Cardiac muscle cell (in vitro differentiated cells and primary cell): ENCODE results near the gene ZBTB12. TPM values are rescaled to one million over a fixed set of nuclear protein-coding genes. Genes with fewer than 3 reads are reported as not detected.
A peak's percentile ranks its signal among the peaks of the same experiment; 100 is the strongest.
"Not testable (repeated sequence)": the region's sequence is repeated elsewhere in the genome, so short reads cannot be mapped to it uniquely, and the experiment has no call there.

Experiments
- DNase-seq, 2 donors: peaks; one replicate each; pipeline versions ENCODE4 v3.0.0 to v3.0.0-alpha.2; 2010 to 2017; ENCODE audit warnings: low read depth in 1 of 2, low spot score in 1 of 2
- H3K27ac ChIP-seq: fragments of 200-600 bp; sonication (generic); 2 replicates; pipeline ENCODE4 v1.5.1; 2016
- H3K27me3 ChIP-seq: fragments of 200-600 bp; sonication (generic); 2 replicates; pipeline ENCODE4 v1.6.0; 2016; ENCODE audit warnings: control low read depth
- H3K36me3 ChIP-seq: fragments of 200-600 bp; sonication (generic); 2 replicates; pipeline ENCODE4 v1.5.1; 2016; ENCODE audit warnings: control low read depth
- H3K4me1 ChIP-seq: fragments of 200-600 bp; sonication (generic); 2 replicates; pipeline ENCODE4 v1.8.1; 2017; ENCODE audit warnings: low read depth, mild to moderate bottlenecking, mixed run types
- H3K4me3 ChIP-seq: fragments of 200-600 bp; sonication (generic); 2 replicates; pipeline ENCODE4 v1.5.1; 2016; ENCODE audit warnings: mild to moderate bottlenecking
- H3K9me3 ChIP-seq: fragments of 200-600 bp; sonication (generic); 2 replicates; pipeline ENCODE4 v1.5.1; 2017; ENCODE audit warnings: low read depth, mild to moderate bottlenecking, control low read depth
- polyA plus RNA-seq: library from polyadenylated mRNA; unstranded; fragments of >200 nt; fragmentation: Nextera tagmentation; extraction: Ambion mirVana; gene quantifications from 2 replicates; pipeline ENCODE4 v1.2.1, GENCODE V29; 2016
- total RNA-seq: library from RNA; depleted of rRNA; stranded (reverse); fragments of >200 nt; gene quantifications from 2 replicates; pipeline ENCODE4 v1.2.3, GENCODE V29; 2016
- TF ChIP-seq, protein P1 (sequence below): IDR thresholded peaks from 2 replicates; pipeline ENCODE4 v1.5.1; 2012; ENCODE audit warnings: low read depth, mild to moderate bottlenecking, low read length

ZBTB12 gene
- total and polyA plus RNA-seq, 2 experiments from 2014 or later = 32.0 TPM; not detected in 1

DNA sequence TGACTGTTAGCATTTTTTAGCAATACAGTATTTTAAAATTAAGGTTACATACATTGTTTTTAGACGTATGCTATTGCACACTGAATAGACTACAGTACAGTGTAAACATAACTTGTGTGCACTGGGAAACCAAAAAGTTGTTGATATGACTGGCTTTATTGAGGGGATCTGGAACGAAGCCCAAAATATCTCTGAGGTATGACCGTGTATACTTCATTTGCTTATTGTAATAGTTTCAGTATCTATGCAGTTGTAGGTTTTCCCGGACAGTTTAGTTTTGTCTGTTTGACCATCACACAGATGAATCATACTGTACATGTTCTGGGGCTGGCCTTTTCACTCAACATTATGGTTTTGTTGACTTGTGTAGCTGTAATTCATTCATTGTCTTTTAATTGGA, 6.9 kb upstream of the ZBTB12 start:
- Histone ChIP-seq H3K27me3 (no peaks in the 10 kb centered on the region), H3K27ac (no peak overlapping the region), H3K9me3 (no peaks in the 10 kb centered on the region), H3K36me3 (no peaks in the 10 kb centered on the region), H3K4me3 (no peak overlapping the region), H3K4me1 (no peaks in the 10 kb centered on the region)
- peak in 1 of 2 donors; percentile 59 for DNase-seq
- TF ChIP-seq, protein P1, sequence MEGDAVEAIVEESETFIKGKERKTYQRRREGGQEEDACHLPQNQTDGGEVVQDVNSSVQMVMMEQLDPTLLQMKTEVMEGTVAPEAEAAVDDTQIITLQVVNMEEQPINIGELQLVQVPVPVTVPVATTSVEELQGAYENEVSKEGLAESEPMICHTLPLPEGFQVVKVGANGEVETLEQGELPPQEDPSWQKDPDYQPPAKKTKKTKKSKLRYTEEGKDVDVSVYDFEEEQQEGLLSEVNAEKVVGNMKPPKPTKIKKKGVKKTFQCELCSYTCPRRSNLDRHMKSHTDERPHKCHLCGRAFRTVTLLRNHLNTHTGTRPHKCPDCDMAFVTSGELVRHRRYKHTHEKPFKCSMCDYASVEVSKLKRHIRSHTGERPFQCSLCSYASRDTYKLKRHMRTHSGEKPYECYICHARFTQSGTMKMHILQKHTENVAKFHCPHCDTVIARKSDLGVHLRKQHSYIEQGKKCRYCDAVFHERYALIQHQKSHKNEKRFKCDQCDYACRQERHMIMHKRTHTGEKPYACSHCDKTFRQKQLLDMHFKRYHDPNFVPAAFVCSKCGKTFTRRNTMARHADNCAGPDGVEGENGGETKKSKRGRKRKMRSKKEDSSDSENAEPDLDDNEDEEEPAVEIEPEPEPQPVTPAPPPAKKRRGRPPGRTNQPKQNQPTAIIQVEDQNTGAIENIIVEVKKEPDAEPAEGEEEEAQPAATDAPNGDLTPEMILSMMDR = no peak

DNA sequence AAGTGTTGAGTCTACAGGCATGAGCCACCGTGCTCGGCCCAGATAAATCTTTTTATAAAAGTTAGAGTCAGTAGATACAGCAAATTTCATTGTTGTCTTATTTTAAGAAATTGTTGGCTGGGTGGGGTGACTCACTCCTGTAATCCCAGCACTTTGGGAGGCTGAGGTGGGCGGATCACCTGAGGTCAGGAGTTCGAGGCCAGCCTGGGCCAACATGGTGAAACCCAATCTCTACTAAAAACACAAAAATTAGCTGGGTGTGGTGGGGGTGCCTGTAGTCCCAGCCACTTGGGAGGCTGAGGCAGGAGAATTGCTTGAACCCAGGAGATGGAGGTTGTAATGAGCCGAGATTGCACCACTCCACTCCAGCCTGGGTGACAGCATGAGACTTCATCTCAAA, 6.4 kb upstream of the ZBTB12 start:
- not testable (repeated sequence) for DNase-seq, H3K4me1 ChIP-seq, H3K27ac ChIP-seq, H3K36me3 ChIP-seq, H3K27me3 ChIP-seq, H3K4me3 ChIP-seq, H3K9me3 ChIP-seq

DNA sequence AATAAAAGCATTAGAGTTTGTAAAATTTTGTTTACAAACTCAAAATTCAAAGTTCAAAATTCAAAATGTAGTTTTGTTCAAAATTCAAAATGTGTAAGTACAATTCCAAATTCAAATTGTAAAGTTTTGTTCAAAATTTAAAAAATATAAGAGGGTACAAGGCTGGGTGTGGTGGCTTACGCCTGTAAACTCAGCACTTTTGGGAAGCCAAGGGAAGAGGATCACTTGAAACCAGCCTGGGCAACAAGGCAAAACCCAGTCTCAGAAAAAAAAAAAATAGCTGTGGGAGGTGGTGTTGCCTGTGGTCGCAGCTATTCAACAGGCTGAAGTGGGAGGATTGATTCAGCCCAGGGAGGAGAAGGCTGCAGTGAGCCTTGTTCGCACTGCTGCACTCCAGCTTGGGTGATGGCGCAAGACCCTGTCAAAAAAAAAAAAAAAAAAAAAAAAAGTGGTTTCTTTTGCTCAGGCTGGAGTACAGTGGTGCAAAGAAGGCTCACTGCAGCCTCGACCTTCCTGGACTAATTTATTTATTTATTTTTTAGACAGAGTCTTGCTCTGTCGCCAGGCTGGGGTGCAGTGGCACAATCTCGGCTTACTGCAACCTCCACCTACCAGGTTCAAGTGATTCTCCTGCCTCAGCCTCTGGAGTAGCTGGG, 5.4 kb upstream of the ZBTB12 start:
- Histone ChIP-seq H3K36me3 (no peaks in the 10 kb centered on the region), H3K4me1 (no peaks in the 10 kb centered on the region), H3K27ac (no peak overlapping the region), H3K27me3 (no peaks in the 10 kb centered on the region), H3K9me3 (no peaks in the 10 kb centered on the region), H3K4me3 (no peak overlapping the region)
- TF ChIP-seq, protein P1 = no peak
- DNase-seq = peak in 1 of 2 donors; percentile 97

DNA sequence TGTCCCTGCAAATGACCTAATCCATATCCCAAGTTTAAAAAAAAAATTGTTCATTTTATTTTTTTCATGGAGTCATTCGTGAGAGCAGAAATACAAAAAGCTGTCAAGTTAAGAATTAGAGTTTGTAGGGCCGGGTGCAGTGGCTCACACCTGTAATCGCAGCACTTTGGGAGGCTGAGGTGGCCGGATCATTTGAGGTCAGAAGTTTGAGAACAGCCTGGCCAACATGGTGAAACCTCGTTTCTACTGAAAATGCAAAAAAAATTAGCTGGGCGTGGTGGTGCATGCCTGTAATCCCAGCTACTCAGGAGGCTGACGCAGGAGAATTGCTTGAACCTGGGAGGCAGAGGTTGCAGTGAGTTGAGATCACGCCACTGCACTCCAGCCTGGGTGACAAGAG, 4.8 kb upstream of the ZBTB12 start:
- H3K27ac ChIP-seq, H3K27me3 ChIP-seq, H3K4me1 ChIP-seq, DNase-seq, H3K36me3 ChIP-seq, H3K4me3 ChIP-seq, H3K9me3 ChIP-seq: not testable (repeated sequence)

DNA sequence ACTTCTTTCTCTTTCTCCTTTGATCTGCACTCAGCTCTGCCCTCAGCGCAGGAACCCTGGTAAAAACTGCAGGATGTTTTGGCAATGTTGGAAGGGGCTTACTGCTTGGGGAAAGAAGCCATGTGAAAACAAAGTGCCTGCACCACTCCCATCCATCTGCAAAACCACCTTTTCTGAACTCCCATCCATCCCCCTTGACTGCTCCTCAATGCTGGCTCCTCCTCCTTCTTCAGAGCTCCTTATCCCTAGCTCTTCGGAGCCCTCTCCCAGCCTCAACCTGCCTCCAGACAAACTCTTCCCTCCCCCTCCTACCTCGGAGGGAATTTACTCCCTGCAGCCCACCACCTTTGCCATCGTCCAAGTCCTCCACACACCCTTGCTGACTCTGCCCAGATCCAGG, 4.2 kb upstream of the ZBTB12 start:
- no peak overlapping the region for H3K27ac ChIP-seq
- no peaks in the 10 kb centered on the region for H3K27me3 ChIP-seq
- H3K9me3 ChIP-seq = no peaks in the 10 kb centered on the region
- TF ChIP-seq, protein P1 = no peak
- no peaks in the 10 kb centered on the region for H3K36me3 ChIP-seq
- DNase-seq = no peak
- peaks cover 2% of the 10 kb centered on the region for H3K4me1 ChIP-seq
- no peak overlapping the region for H3K4me3 ChIP-seq

DNA sequence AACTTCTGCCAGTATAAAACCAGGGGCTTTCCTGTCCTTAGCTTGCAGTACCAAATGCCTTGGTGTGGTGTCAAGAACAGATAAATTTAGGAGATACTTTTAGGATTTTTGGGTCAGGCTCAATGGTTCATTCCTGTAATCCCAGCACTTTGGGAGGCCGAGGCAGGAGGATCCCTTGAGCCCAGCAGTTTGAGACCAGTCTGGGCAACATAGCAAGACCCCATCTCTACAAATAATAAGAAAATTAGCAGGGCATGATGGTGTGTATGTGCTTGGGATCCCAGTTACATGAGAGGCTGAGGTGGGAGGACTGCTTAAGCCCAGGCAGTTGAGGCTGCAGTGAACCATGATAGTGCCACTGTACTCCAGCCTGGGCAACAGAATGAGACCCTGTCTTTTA, 3.2 kb upstream of the ZBTB12 start:
- no peak overlapping the region for H3K27ac ChIP-seq
- DNase-seq = no peak
- peaks cover 2% of the 10 kb centered on the region for H3K4me1 ChIP-seq

More for the DNA sequence above, 3.2 kb upstream of the ZBTB12 start:
- TF ChIP-seq, protein P1 = no peak
- Histone ChIP-seq H3K36me3 (no peaks in the 10 kb centered on the region), H3K4me3 (no peak overlapping the region), H3K9me3 (no peaks in the 10 kb centered on the region), H3K27me3 (no peaks in the 10 kb centered on the region)
